Uterus (tissue), 2 donors: ENCODE data around the gene ARL2BP.

Source experiments
- POLR2A ChIP-seq, 2 donors: fragments of 450-650 bp; IDR thresholded peaks; one replicate each; pipeline ENCODE4 v1.6.1; 2016; ENCODE audit warnings: antibody characterized with exemption in 2 of 2, mild to moderate bottlenecking in 1 of 2, moderate library complexity in 1 of 2
- TF ChIP-seq, protein P1 (sequence below), 4 experiments: fragments of 200-600 bp in 2 of 4; fragments of 450-650 bp in 2 of 4; sonication (generic) in 2 of 4; IDR thresholded peaks; one replicate each; pipeline ENCODE4 v1.5.1; 2016 to 2019; ENCODE audit warnings: antibody characterized with exemption in 4 of 4, mild to moderate bottlenecking in 2 of 4, moderate library complexity in 1 of 4

DNA sequence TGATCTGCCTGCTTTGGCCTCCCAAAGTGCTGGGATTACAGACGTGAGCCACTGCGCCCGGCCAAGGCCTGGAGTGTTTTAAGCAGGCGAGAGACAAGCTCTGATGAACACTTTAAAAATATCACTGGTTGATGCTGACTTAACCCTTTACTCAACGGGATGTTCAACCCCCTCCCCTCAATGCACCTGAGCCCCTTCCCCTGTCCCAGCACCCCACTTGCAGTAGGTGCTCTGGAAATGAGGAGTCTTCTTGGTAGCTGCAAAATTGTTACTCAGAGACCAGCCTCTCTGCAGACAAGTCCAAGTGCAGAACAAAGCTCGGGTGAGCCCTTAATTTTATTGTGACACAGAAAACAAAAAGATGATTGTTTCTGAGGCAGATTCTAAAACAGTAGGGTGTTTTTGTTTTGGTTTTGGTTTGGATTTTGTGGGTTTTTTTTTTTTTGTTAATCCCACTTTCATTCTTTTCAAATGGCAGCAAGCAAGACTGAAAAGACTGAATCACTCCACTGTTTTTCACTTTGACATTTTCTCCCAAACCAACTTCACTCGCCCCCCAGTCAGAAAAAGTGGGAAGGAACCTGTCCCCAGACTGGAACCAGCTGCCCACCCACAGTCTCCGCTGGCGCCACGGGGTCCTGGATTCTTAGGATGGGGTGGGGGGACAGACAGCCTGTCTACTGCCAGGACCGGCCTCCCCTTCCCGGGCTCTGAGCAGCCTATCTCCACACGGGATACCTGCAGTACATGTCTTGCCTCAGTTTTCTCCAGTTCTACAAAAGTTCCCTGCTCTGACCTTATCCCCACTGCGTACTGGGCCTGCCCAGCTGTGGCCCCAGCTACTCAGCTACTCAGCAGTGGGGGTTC, 44.6 kb downstream of the ARL2BP start:
- TF ChIP-seq, protein P1, sequence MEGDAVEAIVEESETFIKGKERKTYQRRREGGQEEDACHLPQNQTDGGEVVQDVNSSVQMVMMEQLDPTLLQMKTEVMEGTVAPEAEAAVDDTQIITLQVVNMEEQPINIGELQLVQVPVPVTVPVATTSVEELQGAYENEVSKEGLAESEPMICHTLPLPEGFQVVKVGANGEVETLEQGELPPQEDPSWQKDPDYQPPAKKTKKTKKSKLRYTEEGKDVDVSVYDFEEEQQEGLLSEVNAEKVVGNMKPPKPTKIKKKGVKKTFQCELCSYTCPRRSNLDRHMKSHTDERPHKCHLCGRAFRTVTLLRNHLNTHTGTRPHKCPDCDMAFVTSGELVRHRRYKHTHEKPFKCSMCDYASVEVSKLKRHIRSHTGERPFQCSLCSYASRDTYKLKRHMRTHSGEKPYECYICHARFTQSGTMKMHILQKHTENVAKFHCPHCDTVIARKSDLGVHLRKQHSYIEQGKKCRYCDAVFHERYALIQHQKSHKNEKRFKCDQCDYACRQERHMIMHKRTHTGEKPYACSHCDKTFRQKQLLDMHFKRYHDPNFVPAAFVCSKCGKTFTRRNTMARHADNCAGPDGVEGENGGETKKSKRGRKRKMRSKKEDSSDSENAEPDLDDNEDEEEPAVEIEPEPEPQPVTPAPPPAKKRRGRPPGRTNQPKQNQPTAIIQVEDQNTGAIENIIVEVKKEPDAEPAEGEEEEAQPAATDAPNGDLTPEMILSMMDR (IDR thresholded peaks at IDR 0.05) = no peak
- TF ChIP-seq POLR2A (IDR thresholded peaks at IDR 0.05) = no peak
